Liver (tissue), 9 donors: ENCODE data around the gene ARL14EP. TPM values are rescaled to one million over a fixed set of nuclear protein-coding genes. Genes with fewer than 3 reads are reported as not detected.

Experiments
- DNase-seq: peaks from one replicate; pipeline ENCODE4 v3.0.0-alpha.2; 2017; ENCODE audit warnings: low spot score
- H3K27ac ChIP-seq, 2 donors: one replicate each; pipeline ENCODE4 v1.7.0; 2013; ENCODE audit warnings: inconsistent platforms in 2 of 2, low read length in 2 of 2, control low read depth in 1 of 2, low read depth in 1 of 2, mild to moderate bottlenecking in 1 of 2
- H3K27me3 ChIP-seq, 4 donors: one replicate each; pipeline versions ENCODE4 v1.6.1 to v1.7.0; 2013; ENCODE audit warnings: low read length in 3 of 4, inconsistent platforms in 1 of 4, mild to moderate bottlenecking in 1 of 4, moderate library complexity in 1 of 4; ENCODE audit not compliant: control insufficient read depth in 4 of 4, insufficient read depth in 4 of 4
- H3K36me3 ChIP-seq, 4 donors: one replicate each; pipeline versions ENCODE4 v1.6.1 to v1.7.0; 2013; ENCODE audit warnings: low read length in 3 of 4, mild to moderate bottlenecking in 3 of 4, low read depth in 1 of 4, moderate library complexity in 1 of 4; ENCODE audit not compliant: control insufficient read depth in 4 of 4, insufficient read depth in 3 of 4
- H3K4me1 ChIP-seq, 4 donors: one replicate each; pipeline versions ENCODE4 v1.6.1 to v1.7.0; 2013; ENCODE audit warnings: low read length in 3 of 4, mild to moderate bottlenecking in 3 of 4, moderate library complexity in 1 of 4; ENCODE audit not compliant: control insufficient read depth in 4 of 4, insufficient read depth in 4 of 4
- H3K4me3 ChIP-seq, 3 donors: one replicate each; pipeline versions ENCODE4 v1.6.1 to v1.7.0; 2013; ENCODE audit warnings: low read length in 3 of 3, control low read depth in 1 of 3, low read depth in 1 of 3, mild to moderate bottlenecking in 1 of 3
- H3K9ac ChIP-seq, 2 donors: one replicate each; pipeline ENCODE4 v1.7.0; 2013; ENCODE audit warnings: low read length in 2 of 2, mild to moderate bottlenecking in 2 of 2, moderate library complexity in 2 of 2, control low read depth in 1 of 2, low read depth in 1 of 2
- H3K9me3 ChIP-seq, 4 donors: one replicate each; pipeline versions ENCODE4 v1.6.1 to v1.7.0; 2013; ENCODE audit warnings: low read length in 3 of 4; ENCODE audit not compliant: control insufficient read depth in 4 of 4
- ATF3 ChIP-seq: IDR thresholded peaks from 2 replicates; pipeline ENCODE4 v1.6.1; 2016; ENCODE audit warnings: antibody characterized with exemption
- CTCF ChIP-seq: fragments of 150-350 bp; IDR thresholded peaks from 2 replicates; pipeline ENCODE4 v1.5.1; 2017; ENCODE audit warnings: improper control_type of control experiment, low read depth, low read length; ENCODE audit not compliant: missing input control
- EGR1 ChIP-seq, 2 donors: IDR thresholded peaks; 2 replicates each; pipeline ENCODE4 v1.6.1; 2016 to 2018; ENCODE audit warnings: antibody characterized with exemption in 2 of 2, low read depth in 2 of 2
- FOXA1 ChIP-seq: IDR thresholded peaks from 2 replicates; pipeline ENCODE4 v1.6.1; 2016; ENCODE audit warnings: antibody characterized with exemption
- FOXA2 ChIP-seq: IDR thresholded peaks from 2 replicates; pipeline ENCODE4 v1.6.1; 2016; ENCODE audit warnings: antibody characterized with exemption
- GABPA ChIP-seq, 2 donors: IDR thresholded peaks in 1 of 2; conservative IDR thresholded peaks in 1 of 2; 2 replicates each; pipeline ENCODE4 v1.6.1; 2016; ENCODE audit warnings: antibody characterized with exemption in 2 of 2, mild to moderate bottlenecking in 1 of 2, moderate library complexity in 1 of 2
- HNF4G ChIP-seq: IDR thresholded peaks from 2 replicates; pipeline ENCODE4 v1.6.1; 2016; ENCODE audit warnings: antibody characterized with exemption
- JUND ChIP-seq, 2 donors: IDR thresholded peaks; 2 replicates each; pipeline ENCODE4 v1.6.1; 2016; ENCODE audit warnings: antibody characterized with exemption in 2 of 2
- MAX ChIP-seq: IDR thresholded peaks from 2 replicates; pipeline ENCODE4 v1.6.1; 2016; ENCODE audit warnings: antibody characterized with exemption
- NR2F2 ChIP-seq: IDR thresholded peaks from 2 replicates; pipeline ENCODE4 v1.6.1; 2016; ENCODE audit warnings: antibody characterized with exemption
- RAD21 ChIP-seq, 2 donors: IDR thresholded peaks; 2 replicates each; pipeline ENCODE4 v1.6.1; 2016; ENCODE audit warnings: antibody characterized with exemption in 2 of 2, mild to moderate bottlenecking in 2 of 2
- REST ChIP-seq: IDR thresholded peaks from 2 replicates; pipeline ENCODE4 v1.6.1; 2016; ENCODE audit warnings: antibody characterized with exemption, mild to moderate bottlenecking
- RXRA ChIP-seq, 2 donors: IDR thresholded peaks; 2 replicates each; pipeline ENCODE4 v1.6.1; 2017 to 2018; ENCODE audit warnings: antibody characterized with exemption in 2 of 2, mild to moderate bottlenecking in 1 of 2
- SP1 ChIP-seq: IDR thresholded peaks from 2 replicates; pipeline ENCODE4 v1.6.1; 2018; ENCODE audit warnings: antibody characterized with exemption, mild to moderate bottlenecking
- TAF1 ChIP-seq: conservative IDR thresholded peaks from 2 replicates; pipeline ENCODE4 v1.6.1; 2016; ENCODE audit warnings: antibody characterized with exemption, mild to moderate bottlenecking
- YY1 ChIP-seq: IDR thresholded peaks from 2 replicates; pipeline ENCODE4 v1.6.1; 2016; ENCODE audit warnings: antibody characterized with exemption, mild to moderate bottlenecking
- ZBTB33 ChIP-seq: IDR thresholded peaks from 2 replicates; pipeline ENCODE4 v1.6.1; 2016; ENCODE audit warnings: antibody characterized with exemption
- polyA plus RNA-seq, 2 donors: library from polyadenylated mRNA; stranded (reverse) in 1 of 2; unstranded in 1 of 2; fragments of 200-250 nt in 1 of 2; fragments of >200 nt in 1 of 2; fragmentation: Nextera tagmentation in 1 of 2; extraction: Ambion mirVana in 1 of 2; gene quantifications; one replicate each; pipeline versions ENCODE4 v1.2.1 to v1.2.3, GENCODE V29; 2013 to 2015
- total RNA-seq, 2 donors: library from RNA; depleted of rRNA; stranded (reverse); fragments of >200 nt; gene quantifications; one replicate each; pipeline ENCODE4 v1.2.3, GENCODE V29; 2014
- donor health status: healthy.
- donor health status: healthy.
- donor health status: healthy.
- donor health status: healthy.
- donor health status: healthy.

Gene ARL14EP
- total and polyA plus RNA-seq, 4 donors, result 8.2 to 22.9 (median 13.6) TPM

- no peak for TF ChIP-seq FOXA1
- TF ChIP-seq EGR1 (IDR thresholded peaks at IDR 0.05; ENCODE audit: low read depth in 2 of 2), result no peak
- TF ChIP-seq TAF1, result no peak
- TF ChIP-seq FOXA2, result no peak
Measured at GRCh38 chr11:30358536-30358935, 35.6 kb downstream of the ARL14EP start (continued).

GRCh38 chr11:30360741-30361140 lies 37.8 kb downstream of the ARL14EP start:
- Histone ChIP-seq H3K9me3 (no peaks in the 10 kb centered on the region), H3K9ac (no peak overlapping the region), H3K27ac (no peak overlapping the region), H3K27me3 (no peaks in the 10 kb centered on the region), H3K36me3 (no peaks in the 10 kb centered on the region), H3K4me3 (no peak overlapping the region), H3K4me1 (no peaks in the 10 kb centered on the region)
- DNase-seq, result no peak
- TF ChIP-seq FOXA1 (no peak), REST (no peak), GABPA (IDR thresholded peaks at IDR 0.05 in 1 of 2, conservative IDR thresholded peaks at IDR 0.05 in 1 of 2) (no peak), MAX (no peak), YY1 (no peak), ATF3 (no peak), ZBTB33 (no peak), CTCF (no peak), NR2F2 (no peak), EGR1 (IDR thresholded peaks at IDR 0.05; ENCODE audit: low read depth in 2 of 2) (no peak), HNF4G (no peak), JUND (IDR thresholded peaks at IDR 0.05) (no peak), TAF1 (no peak), RXRA (IDR thresholded peaks at IDR 0.05) (no peak), FOXA2 (no peak), RAD21 (IDR thresholded peaks at IDR 0.05) (no peak), SP1 (no peak)
